Muscle layer of duodenum (tissue), 2 donors: ENCODE measurements around the gene ROBO1.

Experiments used
- H3K27ac ChIP-seq: one replicate; pipeline ENCODE4 v1.7.0; 2013; ENCODE audit warnings: mild to moderate bottlenecking, low read length
- H3K27me3 ChIP-seq: one replicate; pipeline ENCODE4 v1.7.0; 2013; ENCODE audit warnings: low read depth, mild to moderate bottlenecking, control low read depth, low read length
- H3K36me3 ChIP-seq, 2 donors: one replicate each; pipeline ENCODE4 v1.7.0; 2013; ENCODE audit warnings: low read length in 2 of 2, control low read depth in 1 of 2, mild to moderate bottlenecking in 1 of 2; ENCODE audit not compliant: insufficient read depth in 2 of 2, control insufficient read depth in 1 of 2
- H3K4me1 ChIP-seq, 2 donors: one replicate each; pipeline ENCODE4 v1.7.0; 2013; ENCODE audit warnings: low read length in 2 of 2, mild to moderate bottlenecking in 2 of 2, control low read depth in 1 of 2, moderate library complexity in 1 of 2; ENCODE audit not compliant: insufficient read depth in 2 of 2, control insufficient read depth in 1 of 2
- H3K4me3 ChIP-seq, 2 donors: one replicate each; pipeline ENCODE4 v1.7.0; 2013; ENCODE audit warnings: low read length in 2 of 2, low read depth in 1 of 2, mild to moderate bottlenecking in 1 of 2
- H3K9me3 ChIP-seq, 2 donors: one replicate each; pipeline ENCODE4 v1.7.0; 2013; ENCODE audit warnings: low read length in 2 of 2, control low read depth in 1 of 2, mild to moderate bottlenecking in 1 of 2; ENCODE audit not compliant: control insufficient read depth in 1 of 2
- donor health status: healthy.

ROBO1 gene

GRCh38 chr3:79555655-79556054, 212.1 kb downstream of the ROBO1 start:
- no peaks in the 10 kb centered on the region for H3K27me3 ChIP-seq
- no peak overlapping the region for H3K27ac ChIP-seq
- H3K4me1 ChIP-seq, result no peaks in the 10 kb centered on the region
- H3K9me3 ChIP-seq, result no peaks in the 10 kb centered on the region
- no peaks in the 10 kb centered on the region for H3K36me3 ChIP-seq
- H3K4me3 ChIP-seq, result no peak overlapping the region

- no peak overlapping the region for H3K4me3 ChIP-seq
- H3K27ac ChIP-seq, result no peak overlapping the region
- H3K9me3 ChIP-seq, result no peaks in the 10 kb centered on the region
- no peaks in the 10 kb centered on the region for H3K36me3 ChIP-seq
- no peaks in the 10 kb centered on the region for H3K4me1 ChIP-seq
- no peaks in the 10 kb centered on the region for H3K27me3 ChIP-seq
These were observed 215.8 kb downstream of the ROBO1 start for GRCh38 chr3:79551997-79552396.

GRCh38 chr3:79551321-79551892, 216.4 kb downstream of the ROBO1 start:
- Histone ChIP-seq H3K36me3 (no peaks in the 10 kb centered on the region), H3K4me1 (no peaks in the 10 kb centered on the region), H3K4me3 (no peak overlapping the region), H3K27me3 (no peaks in the 10 kb centered on the region), H3K9me3 (no peaks in the 10 kb centered on the region), H3K27ac (no peak overlapping the region)

GRCh38 chr3:79543218-79543982, 224.4 kb downstream of the ROBO1 start:
- H3K27me3 ChIP-seq, result no peaks in the 10 kb centered on the region
- no peaks in the 10 kb centered on the region for H3K4me1 ChIP-seq
- no peak overlapping the region for H3K27ac ChIP-seq
- H3K36me3 ChIP-seq, result no peaks in the 10 kb centered on the region
- H3K9me3 ChIP-seq, result no peaks in the 10 kb centered on the region
- no peak overlapping the region for H3K4me3 ChIP-seq

GRCh38 chr3:79534727-79535126, 233.1 kb downstream of the ROBO1 start:
- Histone ChIP-seq H3K9me3 (no peaks in the 10 kb centered on the region), H3K27ac (no peak overlapping the region), H3K4me3 (no peak overlapping the region), H3K36me3 (no peaks in the 10 kb centered on the region), H3K4me1 (no peaks in the 10 kb centered on the region), H3K27me3 (no peaks in the 10 kb centered on the region)

GRCh38 chr3:79531566-79532295, 236.1 kb downstream of the ROBO1 start:
- H3K9me3 ChIP-seq, result no peaks in the 10 kb centered on the region

GRCh38 chr3:79521221-79521848, 246.5 kb downstream of the ROBO1 start:
- Histone ChIP-seq H3K9me3 (no peaks in the 10 kb centered on the region), H3K27me3 (no peaks in the 10 kb centered on the region), H3K4me3 (no peak overlapping the region), H3K4me1 (no peaks in the 10 kb centered on the region), H3K27ac (no peak overlapping the region), H3K36me3 (no peaks in the 10 kb centered on the region)

More at GRCh38 chr3:79531566-79532295, 236.1 kb downstream of the ROBO1 start:
- H3K4me3 ChIP-seq, result no peak overlapping the region
- no peaks in the 10 kb centered on the region for H3K27me3 ChIP-seq
- H3K36me3 ChIP-seq, result no peaks in the 10 kb centered on the region
- no peak overlapping the region for H3K27ac ChIP-seq
- H3K4me1 ChIP-seq, result no peaks in the 10 kb centered on the region

- H3K4me3 ChIP-seq, result no peak overlapping the region
- no peak overlapping the region for H3K27ac ChIP-seq
- H3K9me3 ChIP-seq, result no peaks in the 10 kb centered on the region
- H3K36me3 ChIP-seq, result no peaks in the 10 kb centered on the region
- no peaks in the 10 kb centered on the region for H3K27me3 ChIP-seq
- peaks cover 0 to 4% of the 10 kb centered on the region in 2 donors for H3K4me1 ChIP-seq
These were observed 249.9 kb downstream of the ROBO1 start for GRCh38 chr3:79517766-79518413.

GRCh38 chr3:79516795-79517194, 251.0 kb downstream of the ROBO1 start:
- no peak overlapping the region for H3K4me3 ChIP-seq
- H3K27me3 ChIP-seq, result no peaks in the 10 kb centered on the region
- H3K9me3 ChIP-seq, result no peaks in the 10 kb centered on the region
- no peaks in the 10 kb centered on the region for H3K36me3 ChIP-seq
- peaks cover 0 to 4% of the 10 kb centered on the region in 2 donors for H3K4me1 ChIP-seq
- no peak overlapping the region for H3K27ac ChIP-seq

- H3K9me3 ChIP-seq, result no peaks in the 10 kb centered on the region
- no peaks in the 10 kb centered on the region for H3K27me3 ChIP-seq
- no peak overlapping the region for H3K4me3 ChIP-seq
- H3K4me1 ChIP-seq, result peaks cover 0 to 4% of the 10 kb centered on the region in 2 donors
- no peak overlapping the region for H3K27ac ChIP-seq
- H3K36me3 ChIP-seq, result no peaks in the 10 kb centered on the region
These were observed 252.7 kb downstream of the ROBO1 start for GRCh38 chr3:79515072-79515471.

GRCh38 chr3:79514069-79514468, 253.7 kb downstream of the ROBO1 start:
- Histone ChIP-seq H3K4me3 (no peak overlapping the region), H3K36me3 (no peaks in the 10 kb centered on the region), H3K27me3 (no peaks in the 10 kb centered on the region), H3K4me1 (peaks cover 0 to 4% of the 10 kb centered on the region in 2 donors), H3K9me3 (no peaks in the 10 kb centered on the region), H3K27ac (no peak overlapping the region)
